Neutrophil (primary cell): ENCODE results near the gene TGOLN2.
"Not testable (repeated sequence)": the region's sequence is repeated elsewhere in the genome, so short reads cannot be mapped to it uniquely, and the experiment has no call there.

Source experiments
- H3K27ac ChIP-seq: fragments of 200-600 bp; sonication (generic); 2 replicates; pipeline ENCODE4 v1.5.1; 2016; ENCODE audit warnings: mild to moderate bottlenecking, moderate library complexity
- H3K27me3 ChIP-seq: fragments of 200-600 bp; sonication (generic); 2 replicates; pipeline ENCODE4 v1.6.0; 2016; ENCODE audit warnings: mild to moderate bottlenecking
- H3K36me3 ChIP-seq: fragments of 200-600 bp; sonication (generic); 2 replicates; pipeline ENCODE4 v1.5.1; 2017
- H3K4me1 ChIP-seq, 2 experiments: fragments of 200-600 bp in 1 of 2; sonication (generic) in 1 of 2; 1 replicate in 1 of 2; 2 replicates in 1 of 2; pipeline versions ENCODE4 v1.5.1 to v1.6.1; 2013 to 2016; ENCODE audit warnings: low read depth in 1 of 2, low read length in 1 of 2, mild to moderate bottlenecking in 1 of 2, moderate library complexity in 1 of 2; ENCODE audit not compliant: control insufficient read depth in 1 of 2, insufficient read depth in 1 of 2
- H3K4me3 ChIP-seq, 2 experiments: fragments of 200-600 bp in 1 of 2; sonication (generic) in 1 of 2; 1 replicate in 1 of 2; 2 replicates in 1 of 2; pipeline ENCODE4 v1.5.1; 2013 to 2016; ENCODE audit warnings: low read depth in 1 of 2, low read length in 1 of 2, mild to moderate bottlenecking in 1 of 2, moderate library complexity in 1 of 2
- H3K9me3 ChIP-seq: fragments of 200-600 bp; sonication (generic); 2 replicates; pipeline ENCODE4 v1.5.1; 2016
- TF ChIP-seq, protein P1 (sequence below): fragments of 200-600 bp; sonication (generic); IDR thresholded peaks from 2 replicates; pipeline ENCODE4 v1.5.1; 2016; ENCODE audit warnings: antibody characterized with exemption

Gene TGOLN2

GRCh38 chr2:85318222-85319074, 9.3 kb downstream of the TGOLN2 start:
- no peaks in the 10 kb centered on the region for H3K9me3 ChIP-seq
- H3K4me3 ChIP-seq = no peak overlapping the region
- H3K4me1 ChIP-seq = peaks cover 51 to 54% of the 10 kb centered on the region in 2 experiments
- H3K36me3 ChIP-seq = peaks cover 90% of the 10 kb centered on the region
- no peaks in the 10 kb centered on the region for H3K27me3 ChIP-seq
- H3K27ac ChIP-seq = peak overlapping the region; percentile 70
- TF ChIP-seq, protein P1, sequence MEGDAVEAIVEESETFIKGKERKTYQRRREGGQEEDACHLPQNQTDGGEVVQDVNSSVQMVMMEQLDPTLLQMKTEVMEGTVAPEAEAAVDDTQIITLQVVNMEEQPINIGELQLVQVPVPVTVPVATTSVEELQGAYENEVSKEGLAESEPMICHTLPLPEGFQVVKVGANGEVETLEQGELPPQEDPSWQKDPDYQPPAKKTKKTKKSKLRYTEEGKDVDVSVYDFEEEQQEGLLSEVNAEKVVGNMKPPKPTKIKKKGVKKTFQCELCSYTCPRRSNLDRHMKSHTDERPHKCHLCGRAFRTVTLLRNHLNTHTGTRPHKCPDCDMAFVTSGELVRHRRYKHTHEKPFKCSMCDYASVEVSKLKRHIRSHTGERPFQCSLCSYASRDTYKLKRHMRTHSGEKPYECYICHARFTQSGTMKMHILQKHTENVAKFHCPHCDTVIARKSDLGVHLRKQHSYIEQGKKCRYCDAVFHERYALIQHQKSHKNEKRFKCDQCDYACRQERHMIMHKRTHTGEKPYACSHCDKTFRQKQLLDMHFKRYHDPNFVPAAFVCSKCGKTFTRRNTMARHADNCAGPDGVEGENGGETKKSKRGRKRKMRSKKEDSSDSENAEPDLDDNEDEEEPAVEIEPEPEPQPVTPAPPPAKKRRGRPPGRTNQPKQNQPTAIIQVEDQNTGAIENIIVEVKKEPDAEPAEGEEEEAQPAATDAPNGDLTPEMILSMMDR = no peak

GRCh38 chr2:85315921-85316320, 11.9 kb downstream of the TGOLN2 start:
- not testable (repeated sequence) for H3K4me3 ChIP-seq, H3K27ac ChIP-seq, H3K27me3 ChIP-seq, H3K9me3 ChIP-seq
- Histone ChIP-seq H3K36me3 (peaks cover 88% of the 10 kb centered on the region), H3K4me1 (peaks cover 26 to 30% of the 10 kb centered on the region in 2 experiments)

DNA sequence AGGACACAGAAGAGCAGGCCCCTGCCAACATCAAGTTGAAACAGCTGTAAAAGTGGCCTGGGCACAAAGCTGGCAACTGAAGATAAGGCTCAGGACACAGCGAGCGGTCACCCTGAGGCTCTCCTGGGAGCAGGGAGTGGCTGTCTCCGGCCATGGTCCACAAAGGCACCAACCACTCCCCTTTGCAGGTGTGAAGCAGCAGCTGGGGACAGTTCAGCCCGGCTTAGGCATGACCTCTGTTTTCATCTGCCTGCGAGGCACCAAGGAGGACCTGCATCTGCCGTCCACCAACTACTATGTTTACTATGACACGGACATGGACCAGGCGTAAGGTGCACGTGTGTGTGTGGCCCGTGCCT, 12.9 kb downstream of the TGOLN2 start:
- H3K4me3 ChIP-seq = no peak overlapping the region
- TF ChIP-seq, protein P1 = no peak
- H3K4me1 ChIP-seq = peaks cover 22 to 27% of the 10 kb centered on the region in 2 experiments
- H3K27me3 ChIP-seq = no peaks in the 10 kb centered on the region
- peaks cover 79% of the 10 kb centered on the region for H3K36me3 ChIP-seq
- no peaks in the 10 kb centered on the region for H3K9me3 ChIP-seq
- H3K27ac ChIP-seq = peak overlapping the region; percentile 40

GRCh38 chr2:85312404-85312803, 15.4 kb downstream of the TGOLN2 start:
- TF ChIP-seq, protein P1 = no peak
- Histone ChIP-seq H3K4me3 (no peak overlapping the region), H3K27ac (no peak overlapping the region), H3K4me1 (peaks cover 23 to 28% of the 10 kb centered on the region in 2 experiments), H3K36me3 (peaks cover 61% of the 10 kb centered on the region), H3K27me3 (no peaks in the 10 kb centered on the region), H3K9me3 (no peaks in the 10 kb centered on the region)

GRCh38 chr2:85310330-85310729, 17.5 kb downstream of the TGOLN2 start:
- H3K36me3 ChIP-seq = peaks cover 48% of the 10 kb centered on the region
- H3K4me3 ChIP-seq = peak overlapping the region; percentile 43 to 48
- peaks cover 23 to 34% of the 10 kb centered on the region in 2 experiments for H3K4me1 ChIP-seq
- no peaks in the 10 kb centered on the region for H3K9me3 ChIP-seq
- peak overlapping the region; percentile 87 for H3K27ac ChIP-seq
- TF ChIP-seq, protein P1 = no peak
- H3K27me3 ChIP-seq = peaks cover 3% of the 10 kb centered on the region

DNA sequence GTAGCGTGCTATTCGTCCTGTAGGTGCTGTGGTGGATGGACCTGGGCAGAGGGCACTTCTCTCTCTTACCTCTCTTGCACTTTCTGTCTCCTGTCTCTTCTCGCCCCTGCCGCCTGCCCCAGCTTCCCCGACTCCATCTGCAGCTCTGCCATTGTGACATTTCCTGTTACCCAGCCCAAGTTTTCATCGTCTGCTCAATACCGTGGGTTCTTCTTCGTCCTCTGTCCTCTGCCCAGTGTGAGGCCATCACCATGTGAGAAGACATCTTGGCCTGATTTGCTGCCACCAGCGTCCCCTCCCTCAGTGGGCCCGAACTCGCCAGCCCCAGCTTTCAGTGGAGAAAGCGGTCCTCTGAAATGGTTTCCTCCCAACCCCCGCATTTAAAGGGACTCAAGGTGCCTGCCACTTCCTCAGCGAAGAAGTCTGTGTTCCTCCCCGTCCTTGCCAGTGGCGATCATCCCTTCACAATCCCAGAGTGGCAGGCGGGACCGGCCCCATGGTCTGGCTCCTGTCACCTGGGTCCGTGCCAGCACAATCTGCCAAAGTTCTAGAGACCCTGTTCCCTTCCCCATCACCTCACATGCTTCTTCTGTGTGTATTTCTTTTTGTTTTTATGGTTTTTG, 18.0 kb downstream of the TGOLN2 start:
- Histone ChIP-seq H3K27me3 (peaks cover 8% of the 10 kb centered on the region), H3K9me3 (no peaks in the 10 kb centered on the region), H3K4me1 (peaks cover 23 to 34% of the 10 kb centered on the region in 2 experiments), H3K27ac (peak overlapping the region; percentile 87), H3K36me3 (peaks cover 43% of the 10 kb centered on the region), H3K4me3 (peak overlapping the region; percentile 43 to 48)
- TF ChIP-seq, protein P1 = no peak
